HepG2 (cell line): ENCODE results near the gene FHIT. TPM values are rescaled to one million over a fixed set of nuclear protein-coding genes. Genes with fewer than 3 reads are reported as not detected.

ENCODE experiments used
- ARID2 ChIP-seq: sonication (generic); formaldehyde crosslinking; IDR thresholded peaks from 2 replicates; pipeline ENCODE4 v1.8.1; 2022; ENCODE audit warnings: mild to moderate bottlenecking, missing genetic modification reagents, borderline replicate concordance
- BCL6 ChIP-seq: IDR thresholded peaks from 2 replicates; pipeline ENCODE4 v1.6.1; 2016; ENCODE audit warnings: missing genetic modification reagents, missing compliant biosample characterization
- BRCA1 ChIP-seq: sonication (generic); formaldehyde crosslinking; IDR thresholded peaks from 2 replicates; pipeline ENCODE4 v1.4.0; 2020; ENCODE audit warnings: missing genetic modification reagents
- CENPT ChIP-seq: sonication (generic); formaldehyde crosslinking; IDR thresholded peaks from 2 replicates; pipeline ENCODE4 v1.8.0; 2022; ENCODE audit warnings: low read depth, mild to moderate bottlenecking, moderate library complexity, missing genetic modification reagents
- CREB1 ChIP-seq, 2 experiments: fragments of 450-650 bp in 1 of 2; IDR thresholded peaks; 2 replicates each; pipeline ENCODE4 v1.6.1; 2016 to 2017; ENCODE audit warnings: control low read depth in 1 of 2, mild to moderate bottlenecking in 1 of 2, missing compliant biosample characterization in 1 of 2, missing genetic modification characterization in 1 of 2
- IKZF5 ChIP-seq: IDR thresholded peaks from 2 replicates; pipeline ENCODE4 v1.6.1; 2018; ENCODE audit warnings: missing genetic modification reagents, mild to moderate bottlenecking, missing compliant biosample characterization
- JUND ChIP-seq: sonication (generic); formaldehyde crosslinking; IDR thresholded peaks from 2 replicates; pipeline ENCODE4 v1.8.0; 2022; ENCODE audit warnings: mild to moderate bottlenecking, missing genetic modification reagents
- NFE2 ChIP-seq: sonication (generic); formaldehyde crosslinking; IDR thresholded peaks from 2 replicates; pipeline ENCODE4 v1.4.0; 2020; ENCODE audit warnings: missing genetic modification reagents
- NFRKB ChIP-seq: fragments of 450-650 bp; IDR thresholded peaks from 2 replicates; pipeline ENCODE4 v1.6.1; 2017
- RXRA ChIP-seq: sonication (generic); formaldehyde crosslinking; IDR thresholded peaks from 2 replicates; pipeline ENCODE4 v1.5.1; 2020; ENCODE audit warnings: missing genetic modification reagents
- SOX13 ChIP-seq, 3 experiments: fragments of 450-650 bp in 1 of 3; sonication (generic) in 1 of 3; formaldehyde crosslinking in 1 of 3; IDR thresholded peaks in 2 of 3; conservative IDR thresholded peaks in 1 of 3; 2 replicates each; pipeline versions ENCODE4 v1.5.0 to v1.6.1; 2016 to 2020; ENCODE audit warnings: antibody characterized with exemption in 1 of 3, mild to moderate bottlenecking in 1 of 3, missing compliant biosample characterization in 1 of 3, missing genetic modification reagents in 1 of 3, moderate library complexity in 1 of 3
- SRSF4 ChIP-seq: fragments of 200-400 bp; formaldehyde crosslinking; IDR thresholded peaks from one replicate; pipeline ENCODE4 v1.6.1; 2018; ENCODE audit warnings: mild to moderate bottlenecking, low read depth, low read length, moderate library complexity; ENCODE audit not compliant: poor library complexity, severe bottlenecking
- STAG1 ChIP-seq: sonication (generic); formaldehyde crosslinking; IDR thresholded peaks from 2 replicates; pipeline ENCODE4 v1.4.0; 2020; ENCODE audit warnings: missing genetic modification reagents
- TEAD3 ChIP-seq: optimal IDR thresholded peaks from 2 replicates; pipeline ENCODE3; 2016; ENCODE audit warnings: borderline replicate concordance
- ZBTB33 ChIP-seq: sonication (generic); formaldehyde crosslinking; IDR thresholded peaks from 2 replicates; pipeline ENCODE4 v1.4.0; 2020; ENCODE audit warnings: missing genetic modification reagents
- ZFP82 ChIP-seq: sonication (generic); formaldehyde crosslinking; IDR thresholded peaks from 2 replicates; pipeline ENCODE4 v1.5.1; 2020; ENCODE audit warnings: mild to moderate bottlenecking, missing genetic modification reagents, borderline replicate concordance
- ZNF282 ChIP-seq: fragments of 450-650 bp; IDR thresholded peaks from 2 replicates; pipeline ENCODE4 v1.6.1; 2018; ENCODE audit not compliant: partially characterized antibody
- ZNF543 ChIP-seq: sonication (generic); formaldehyde crosslinking; IDR thresholded peaks from 2 replicates; pipeline ENCODE4 v1.4.0; 2020; ENCODE audit warnings: mild to moderate bottlenecking, missing genetic modification reagents
- ZNF546 ChIP-seq: sonication (generic); formaldehyde crosslinking; conservative IDR thresholded peaks from 2 replicates; pipeline ENCODE4 v1.8.1; 2023; ENCODE audit warnings: mild to moderate bottlenecking, missing genetic modification reagents
- ZNF550 ChIP-seq: sonication (generic); formaldehyde crosslinking; IDR thresholded peaks from 2 replicates; pipeline ENCODE4 v1.4.0; 2020; ENCODE audit warnings: mild to moderate bottlenecking, missing genetic modification reagents, borderline replicate concordance
- ZNF569 ChIP-seq: sonication (generic); formaldehyde crosslinking; IDR thresholded peaks from 2 replicates; pipeline ENCODE4 v1.5.0; 2020; ENCODE audit warnings: mild to moderate bottlenecking, missing genetic modification reagents, moderate library complexity, borderline replicate concordance
- ZNF749 ChIP-seq: sonication (generic); formaldehyde crosslinking; IDR thresholded peaks from 2 replicates; pipeline ENCODE4 v1.8.0; 2022; ENCODE audit warnings: mild to moderate bottlenecking, missing genetic modification reagents, moderate library complexity, borderline replicate concordance
- polyA plus RNA-seq, 8 experiments: library from polyadenylated mRNA; depleted of rRNA in 3 of 8; stranded (reverse) in 7 of 8; unstranded in 1 of 8; fragments of >200 nt; fragmentation: Illumina TruSeq in 4 of 8; extraction: Trizol in 4 of 8; gene quantifications; 2 replicates each; pipeline versions ENCODE4 v1.2.1 to v1.2.3, GENCODE V29; 2011 to 2016; ENCODE audit warnings: low read depth in 4 of 8, missing spikeins in 1 of 8, mixed read lengths in 1 of 8; ENCODE audit not compliant: insufficient read depth in 1 of 8
- total RNA-seq, 5 experiments: library from RNA; depleted of rRNA; stranded (reverse); fragments of >200 nt; fragmentation: Illumina TruSeq; extraction: Trizol; gene quantifications; 2 replicates each; pipeline ENCODE4 v1.2.3, GENCODE V29; 2016; ENCODE audit warnings: low read depth in 1 of 5
- TF ChIP-seq, protein P1 (sequence below): sonication (generic); formaldehyde crosslinking; IDR thresholded peaks from 2 replicates; pipeline ENCODE4 v1.4.0; 2020; ENCODE audit warnings: low read depth, mild to moderate bottlenecking, missing genetic modification reagents
- TF ChIP-seq, protein P2 (sequence below): sonication (generic); formaldehyde crosslinking; IDR thresholded peaks from 2 replicates; pipeline ENCODE4 v1.5.0; 2020; ENCODE audit warnings: mild to moderate bottlenecking, missing genetic modification reagents

Gene FHIT
- total and polyA plus RNA-seq, 2 of the 13 experiments (the other 11 are each of a cell fraction or from before 2014, with no cell fraction given), result 4.0 to 4.6 TPM

DNA sequence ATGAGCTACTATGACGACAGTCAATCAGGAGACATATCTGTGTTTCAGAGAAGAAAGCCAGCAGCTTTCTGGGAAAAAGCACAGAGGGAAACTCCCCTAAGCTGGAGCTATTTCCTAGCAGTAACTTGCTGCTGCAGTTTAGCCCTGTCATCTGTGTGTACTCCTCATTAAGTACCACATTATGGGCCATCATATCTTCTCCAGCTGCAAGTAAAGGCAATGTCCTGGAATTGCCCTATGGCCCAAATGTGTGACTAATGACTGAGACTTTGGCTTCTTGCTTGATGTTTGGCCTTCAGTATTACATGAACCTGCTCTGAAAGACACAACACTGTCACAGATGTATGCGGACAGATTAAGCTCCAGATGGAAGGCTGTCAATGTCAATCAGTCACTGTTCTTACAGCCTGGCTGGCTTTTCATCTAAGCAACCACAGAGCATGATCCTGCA lies 190.8 kb downstream of the FHIT start (continued):
- TF ChIP-seq, protein P1, sequence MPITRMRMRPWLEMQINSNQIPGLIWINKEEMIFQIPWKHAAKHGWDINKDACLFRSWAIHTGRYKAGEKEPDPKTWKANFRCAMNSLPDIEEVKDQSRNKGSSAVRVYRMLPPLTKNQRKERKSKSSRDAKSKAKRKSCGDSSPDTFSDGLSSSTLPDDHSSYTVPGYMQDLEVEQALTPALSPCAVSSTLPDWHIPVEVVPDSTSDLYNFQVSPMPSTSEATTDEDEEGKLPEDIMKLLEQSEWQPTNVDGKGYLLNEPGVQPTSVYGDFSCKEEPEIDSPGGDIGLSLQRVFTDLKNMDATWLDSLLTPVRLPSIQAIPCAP (CRISPR knock-in tag), result no peak
- no peak for TF ChIP-seq ZNF749 (CRISPR knock-in tag)
- no peak for TF ChIP-seq STAG1
- no peak for TF ChIP-seq JUND (CRISPR knock-in tag)
- TF ChIP-seq TEAD3 (CRISPR knock-in tag), result peak; percentile 63
- TF ChIP-seq NFE2 (CRISPR knock-in tag), result no peak
- TF ChIP-seq RXRA (CRISPR knock-in tag), result peak; percentile 44; the same call in 1 of the 2 replicates
- TF ChIP-seq SRSF4, result no peak
- TF ChIP-seq ZNF282, result no peak
- TF ChIP-seq SOX13 (IDR thresholded peaks at IDR 0.05), result no peak
- peak in 1 of 2 experiments; percentile 26; a peak in 1 of 4 replicates for TF ChIP-seq SOX13 (CRISPR knock-in tag; conservative IDR thresholded peaks at IDR 0.05 in 1 of 2, IDR thresholded peaks at IDR 0.05 in 1 of 2)
- no peak for TF ChIP-seq NFRKB
- TF ChIP-seq ZNF546 (CRISPR knock-in tag), result no peak
- no peak for TF ChIP-seq BRCA1 (CRISPR knock-in tag)
- no peak for TF ChIP-seq ZNF543 (CRISPR knock-in tag)
- TF ChIP-seq ARID2 (CRISPR knock-in tag), result no peak
- TF ChIP-seq ZNF550 (CRISPR knock-in tag), result no peak
- TF ChIP-seq, protein P2, sequence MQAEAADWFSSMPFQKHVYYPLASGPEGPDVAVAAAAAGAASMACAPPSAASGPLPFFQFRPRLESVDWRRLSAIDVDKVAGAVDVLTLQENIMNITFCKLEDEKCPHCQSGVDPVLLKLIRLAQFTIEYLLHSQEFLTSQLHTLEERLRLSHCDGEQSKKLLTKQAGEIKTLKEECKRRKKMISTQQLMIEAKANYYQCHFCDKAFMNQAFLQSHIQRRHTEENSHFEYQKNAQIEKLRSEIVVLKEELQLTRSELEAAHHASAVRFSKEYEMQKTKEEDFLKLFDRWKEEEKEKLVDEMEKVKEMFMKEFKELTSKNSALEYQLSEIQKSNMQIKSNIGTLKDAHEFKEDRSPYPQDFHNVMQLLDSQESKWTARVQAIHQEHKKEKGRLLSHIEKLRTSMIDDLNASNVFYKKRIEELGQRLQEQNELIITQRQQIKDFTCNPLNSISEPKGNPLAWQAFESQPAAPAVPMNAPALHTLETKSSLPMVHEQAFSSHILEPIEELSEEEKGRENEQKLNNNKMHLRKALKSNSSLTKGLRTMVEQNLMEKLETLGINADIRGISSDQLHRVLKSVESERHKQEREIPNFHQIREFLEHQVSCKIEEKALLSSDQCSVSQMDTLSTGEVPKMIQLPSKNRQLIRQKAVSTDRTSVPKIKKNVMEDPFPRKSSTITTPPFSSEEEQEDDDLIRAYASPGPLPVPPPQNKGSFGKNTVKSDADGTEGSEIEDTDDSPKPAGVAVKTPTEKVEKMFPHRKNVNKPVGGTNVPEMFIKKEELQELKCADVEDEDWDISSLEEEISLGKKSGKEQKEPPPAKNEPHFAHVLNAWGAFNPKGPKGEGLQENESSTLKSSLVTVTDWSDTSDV (CRISPR knock-in tag), result no peak
- TF ChIP-seq IKZF5 (CRISPR knock-in tag), result 0 out of 2 replicates have a peak, but pooled peaks have one; percentile 35
- no peak for TF ChIP-seq ZBTB33 (CRISPR knock-in tag)
- TF ChIP-seq CENPT, result no peak
- peak; percentile 30; the same call in 1 of the 2 replicates for TF ChIP-seq CREB1 (IDR thresholded peaks at IDR 0.05)
- TF ChIP-seq CREB1 (CRISPR knock-in tag; IDR thresholded peaks at IDR 0.05), result no peak
- no peak for TF ChIP-seq ZNF569
- TF ChIP-seq BCL6 (CRISPR knock-in tag), result 0 out of 2 replicates have a peak, but pooled peaks have one; percentile 10
- TF ChIP-seq ZFP82 (CRISPR knock-in tag), result no peak
